ENCODE measurements around the gene RBMS2. TPM values are rescaled to one million over a fixed set of nuclear protein-coding genes. Genes with fewer than 3 reads are reported as not detected.

Gene RBMS2
- total RNA-seq, 1 donor from 2014 or later = 129 TPM

- Histone ChIP-seq H3K4me1 (peaks cover 66% of the 10 kb centered on the region), H3K4me3 (no peak overlapping the region), H3K27ac (no peak overlapping the region), H3K9me3 (no peaks in the 10 kb centered on the region), H3K36me3 (peaks cover 21% of the 10 kb centered on the region), H3K27me3 (ENCODE audit: low read depth) (no peaks in the 10 kb centered on the region)
- intact Hi-C loops (cut with DNase I) = no loop called here
- no peak for TF ChIP-seq CTCF (IDR thresholded peaks at IDR 0.05)
- DNase-seq = no peak
- peak in 1 of 2 donors; percentile 46 for ATAC-seq
Observed at GRCh38 chr12:56537546-56537945, 15.9 kb downstream of the RBMS2 start.

GRCh38 chr12:56541631-56542030 lies 20.0 kb downstream of the RBMS2 start:
- intact Hi-C loops (cut with DNase I) = no loop called here
- Histone ChIP-seq H3K27ac (peak overlapping the region; percentile 24), H3K27me3 (ENCODE audit: low read depth) (no peaks in the 10 kb centered on the region), H3K9me3 (no peaks in the 10 kb centered on the region), H3K4me1 (peaks cover 56% of the 10 kb centered on the region), H3K36me3 (peaks cover 22% of the 10 kb centered on the region), H3K4me3 (no peak overlapping the region)
- DNase-seq (no peak), ATAC-seq (peak in 1 of 2 donors; percentile 22)
- no peak for TF ChIP-seq CTCF (IDR thresholded peaks at IDR 0.05)

GRCh38 chr12:56542164-56542563 lies 20.5 kb downstream of the RBMS2 start:
- H3K36me3 ChIP-seq = peaks cover 22% of the 10 kb centered on the region
- ATAC-seq (no peak), DNase-seq (no peak)
- no peak for TF ChIP-seq CTCF (IDR thresholded peaks at IDR 0.05)
- H3K27me3 ChIP-seq (ENCODE audit: low read depth) = no peaks in the 10 kb centered on the region
- no peak overlapping the region for H3K27ac ChIP-seq
- no peaks in the 10 kb centered on the region for H3K9me3 ChIP-seq
- intact Hi-C loops (cut with DNase I) = no loop called here
- H3K4me1 ChIP-seq = peaks cover 50% of the 10 kb centered on the region
- no peak overlapping the region for H3K4me3 ChIP-seq

GRCh38 chr12:56545023-56545604 lies 23.5 kb downstream of the RBMS2 start:
- Histone ChIP-seq H3K27ac (no peak overlapping the region), H3K27me3 (ENCODE audit: low read depth) (no peaks in the 10 kb centered on the region), H3K4me3 (no peak overlapping the region), H3K36me3 (peaks cover 24% of the 10 kb centered on the region), H3K4me1 (peaks cover 24% of the 10 kb centered on the region), H3K9me3 (no peaks in the 10 kb centered on the region)
- DNase-seq = no peak
- no peak for ATAC-seq
- no peak for TF ChIP-seq CTCF (IDR thresholded peaks at IDR 0.05)
- intact Hi-C loops (cut with DNase I) = no loop called here

GRCh38 chr12:56546680-56547079 lies 25.1 kb downstream of the RBMS2 start:
- no peak for ATAC-seq
- Histone ChIP-seq H3K4me3 (no peak overlapping the region), H3K27me3 (ENCODE audit: low read depth) (no peaks in the 10 kb centered on the region), H3K36me3 (peaks cover 18% of the 10 kb centered on the region), H3K9me3 (no peaks in the 10 kb centered on the region), H3K4me1 (peaks cover 22% of the 10 kb centered on the region), H3K27ac (no peak overlapping the region)
- TF ChIP-seq CTCF (IDR thresholded peaks at IDR 0.05) = no peak
- intact Hi-C loops (cut with DNase I) = no loop called here
- DNase-seq = no peak
